OCI-LY3 (cell line): ENCODE data around the gene C5.

Experiments used
- EZH2phosphoT487 ChIP-seq: fragments of 200-600 bp; shearing (Covaris generic); IDR thresholded peaks from 2 replicates; pipeline ENCODE4 v1.6.1; 2018; ENCODE audit warnings: antibody characterized with exemption, mixed run types, low read depth
- TF ChIP-seq, protein P1 (sequence below): fragments of 200-600, 300-600 bp; sonication (generic); IDR thresholded peaks from 2 replicates; pipeline ENCODE4 v1.5.1; 2014; ENCODE audit warnings: antibody characterized with exemption, low read length, low read depth

DNA sequence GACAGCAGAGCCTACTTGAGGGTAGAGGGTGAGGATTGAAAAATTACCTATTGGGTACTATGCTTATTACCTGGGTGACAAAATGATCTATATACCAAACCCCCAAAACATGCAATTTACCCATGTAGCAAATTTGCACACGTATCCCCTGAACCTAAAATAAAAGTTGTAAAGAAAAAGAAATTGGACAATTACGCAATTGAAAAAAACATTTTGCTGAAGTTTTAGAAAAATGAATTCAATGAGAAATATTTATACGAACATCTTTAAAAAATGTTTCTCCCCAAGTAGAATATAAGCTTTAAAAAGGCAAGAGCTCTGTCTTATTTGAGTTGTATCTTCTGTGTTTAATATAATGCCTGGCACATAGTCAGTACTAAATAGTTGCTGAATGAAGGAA, 93.2 kb downstream of the C5 start:
- TF ChIP-seq, protein P1, sequence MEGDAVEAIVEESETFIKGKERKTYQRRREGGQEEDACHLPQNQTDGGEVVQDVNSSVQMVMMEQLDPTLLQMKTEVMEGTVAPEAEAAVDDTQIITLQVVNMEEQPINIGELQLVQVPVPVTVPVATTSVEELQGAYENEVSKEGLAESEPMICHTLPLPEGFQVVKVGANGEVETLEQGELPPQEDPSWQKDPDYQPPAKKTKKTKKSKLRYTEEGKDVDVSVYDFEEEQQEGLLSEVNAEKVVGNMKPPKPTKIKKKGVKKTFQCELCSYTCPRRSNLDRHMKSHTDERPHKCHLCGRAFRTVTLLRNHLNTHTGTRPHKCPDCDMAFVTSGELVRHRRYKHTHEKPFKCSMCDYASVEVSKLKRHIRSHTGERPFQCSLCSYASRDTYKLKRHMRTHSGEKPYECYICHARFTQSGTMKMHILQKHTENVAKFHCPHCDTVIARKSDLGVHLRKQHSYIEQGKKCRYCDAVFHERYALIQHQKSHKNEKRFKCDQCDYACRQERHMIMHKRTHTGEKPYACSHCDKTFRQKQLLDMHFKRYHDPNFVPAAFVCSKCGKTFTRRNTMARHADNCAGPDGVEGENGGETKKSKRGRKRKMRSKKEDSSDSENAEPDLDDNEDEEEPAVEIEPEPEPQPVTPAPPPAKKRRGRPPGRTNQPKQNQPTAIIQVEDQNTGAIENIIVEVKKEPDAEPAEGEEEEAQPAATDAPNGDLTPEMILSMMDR, result no peak
- no peak for TF ChIP-seq EZH2phosphoT487
